GM12873 (cell line): ENCODE data around the gene DAPK1.

Source experiments
- CTCF ChIP-seq: IDR thresholded peaks from 2 replicates; pipeline ENCODE4 v1.5.1; 2012; ENCODE audit warnings: low read depth, mild to moderate bottlenecking, moderate library complexity, low read length, control low read depth; ENCODE audit not compliant: insufficient read depth; ENCODE audit errors: missing control alignments

DAPK1 gene

GRCh38 chr9:87630266-87630665 lies 132.6 kb downstream of the DAPK1 start:
- no peak for TF ChIP-seq CTCF

- TF ChIP-seq CTCF = no peak
Observed at GRCh38 chr9:87630846-87631245, 133.2 kb downstream of the DAPK1 start.

GRCh38 chr9:87635656-87636501 lies 138.2 kb downstream of the DAPK1 start:
- TF ChIP-seq CTCF = no peak

- TF ChIP-seq CTCF = no peak
Observed at GRCh38 chr9:87638292-87638691, 140.6 kb downstream of the DAPK1 start.

- TF ChIP-seq CTCF = no peak
Observed at GRCh38 chr9:87639949-87640348, 142.3 kb downstream of the DAPK1 start.

- no peak for TF ChIP-seq CTCF
Observed at GRCh38 chr9:87640385-87640795, 142.7 kb downstream of the DAPK1 start.

- TF ChIP-seq CTCF = no peak
Observed at GRCh38 chr9:87641067-87641466, 143.4 kb downstream of the DAPK1 start.
